Left lung (tissue), 10 donors: ENCODE results near the gene ATN1. TPM values are rescaled to one million over a fixed set of nuclear protein-coding genes. Genes with fewer than 3 reads are reported as not detected.

Experiments
- ATAC-seq: fragments of 200-7000 bp; cut with Tn5 transposase; one replicate; pipeline ENCODE4 v1.9.1; 2020; ENCODE audit warnings: moderate library complexity
- DNase-seq, 4 donors: peaks; one replicate each; pipeline ENCODE4 v3.0.0-alpha.2; 2013 to 2020
- H3K27ac ChIP-seq, 2 donors: fragments of 200-600 bp; sonication (generic) in 1 of 2; one replicate each; pipeline versions ENCODE4 v1.5.0 to v1.8.0; 2020 to 2021
- H3K27me3 ChIP-seq, 2 donors: fragments of 200-600 bp; sonication (generic) in 1 of 2; one replicate each; pipeline versions ENCODE4 v1.5.0 to v1.8.0; 2020 to 2021
- H3K36me3 ChIP-seq, 2 donors: fragments of 200-600 bp; sonication (generic) in 1 of 2; one replicate each; pipeline versions ENCODE4 v1.5.0 to v1.8.0; 2020 to 2021
- H3K4me1 ChIP-seq, 2 donors: fragments of 200-600 bp; one replicate each; pipeline ENCODE4 v1.8.0; 2021
- H3K4me3 ChIP-seq, 2 donors: fragments of 200-600 bp; sonication (generic) in 1 of 2; one replicate each; pipeline versions ENCODE4 v1.5.0 to v1.8.0; 2020 to 2021; ENCODE audit warnings: mild to moderate bottlenecking in 1 of 2
- H3K9me3 ChIP-seq, 2 donors: fragments of 200-600 bp; sonication (generic) in 1 of 2; one replicate each; pipeline versions ENCODE4 v1.5.0 to v1.8.0; 2020 to 2021
- intact Hi-C, 2 donors: fragments of 100-400 bp; cut with DNase I; formaldehyde crosslinking; loops; one replicate each; pipeline versions ENCODE4 v1.11.2 to v1.14.2; 2022
- polyA plus RNA-seq, 6 donors: library from polyadenylated mRNA; unstranded; fragments of 120-200 nt; gene quantifications; one replicate each; pipeline ENCODE4 v1.2.1, GENCODE V29; 2013; ENCODE audit not compliant: insufficient read length in 6 of 6
- total RNA-seq, 2 donors: library from RNA; stranded (reverse); fragmentation: NEBNext Ultra II Directional; extraction: Animal tissue kit (Norgen Biotek cat#: 25700); gene quantifications; one replicate each; pipeline ENCODE4 v1.2.1, GENCODE V29; 2021
- TF ChIP-seq, protein P1 (sequence below), 2 donors: fragments of 200-600 bp; sonication (generic) in 1 of 2; IDR thresholded peaks; one replicate each; pipeline versions ENCODE4 v1.5.0 to v1.8.0; 2021; ENCODE audit warnings: antibody characterized with exemption in 2 of 2
- donor health status: DM: no; HTN: yes; CAD: no.
- donor health status: DM: no; HTN: no; CAD: no.

The ATN1 gene
- total and polyA plus RNA-seq, 8 donors, result 94.9 to 134 (median 110) TPM

DNA sequence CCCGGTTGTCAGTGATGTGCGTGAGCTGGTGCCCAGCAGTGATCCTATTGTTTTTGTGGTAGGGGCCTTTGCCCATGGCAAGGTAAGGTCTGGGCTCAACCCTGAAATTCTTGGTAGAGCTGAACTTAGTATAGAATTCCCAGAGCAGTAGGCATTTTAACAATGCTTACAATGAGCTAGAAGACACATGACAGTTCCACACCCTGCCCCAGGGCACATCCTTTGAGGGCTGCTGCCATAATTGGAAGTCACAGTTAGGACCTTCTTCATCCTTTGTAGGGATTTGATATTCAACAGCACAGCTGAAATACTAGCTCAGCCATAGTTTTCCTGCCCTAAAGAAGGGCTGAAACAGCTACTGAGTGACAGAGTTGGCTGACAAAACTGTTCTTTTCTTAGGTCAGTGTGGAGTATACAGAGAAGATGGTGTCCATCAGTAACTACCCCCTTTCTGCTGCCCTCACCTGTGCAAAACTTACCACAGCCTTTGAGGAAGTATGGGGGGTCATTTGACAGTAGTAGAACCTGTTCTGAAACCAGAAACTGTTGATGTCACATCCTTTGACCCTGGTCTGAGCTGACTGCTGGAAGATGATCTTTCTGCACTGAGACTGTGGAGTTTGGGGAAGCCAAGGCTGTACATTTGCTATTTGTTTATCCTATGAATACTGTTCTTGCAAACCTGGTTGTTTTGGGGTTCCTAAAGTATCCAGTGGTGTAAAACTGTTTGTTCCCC lies 47.7 kb downstream of the ATN1 start:
- peaks cover 5 to 22% of the 10 kb centered on the region in 2 donors for H3K4me1 ChIP-seq
- no peak overlapping the region for H3K4me3 ChIP-seq
- intact Hi-C loops, result no loop called here
- ATAC-seq (no peak), DNase-seq (no peak)
- H3K27me3 ChIP-seq, result no peaks in the 10 kb centered on the region
- H3K36me3 ChIP-seq, result peaks cover 0 to 67% of the 10 kb centered on the region in 2 donors
- TF ChIP-seq, protein P1, sequence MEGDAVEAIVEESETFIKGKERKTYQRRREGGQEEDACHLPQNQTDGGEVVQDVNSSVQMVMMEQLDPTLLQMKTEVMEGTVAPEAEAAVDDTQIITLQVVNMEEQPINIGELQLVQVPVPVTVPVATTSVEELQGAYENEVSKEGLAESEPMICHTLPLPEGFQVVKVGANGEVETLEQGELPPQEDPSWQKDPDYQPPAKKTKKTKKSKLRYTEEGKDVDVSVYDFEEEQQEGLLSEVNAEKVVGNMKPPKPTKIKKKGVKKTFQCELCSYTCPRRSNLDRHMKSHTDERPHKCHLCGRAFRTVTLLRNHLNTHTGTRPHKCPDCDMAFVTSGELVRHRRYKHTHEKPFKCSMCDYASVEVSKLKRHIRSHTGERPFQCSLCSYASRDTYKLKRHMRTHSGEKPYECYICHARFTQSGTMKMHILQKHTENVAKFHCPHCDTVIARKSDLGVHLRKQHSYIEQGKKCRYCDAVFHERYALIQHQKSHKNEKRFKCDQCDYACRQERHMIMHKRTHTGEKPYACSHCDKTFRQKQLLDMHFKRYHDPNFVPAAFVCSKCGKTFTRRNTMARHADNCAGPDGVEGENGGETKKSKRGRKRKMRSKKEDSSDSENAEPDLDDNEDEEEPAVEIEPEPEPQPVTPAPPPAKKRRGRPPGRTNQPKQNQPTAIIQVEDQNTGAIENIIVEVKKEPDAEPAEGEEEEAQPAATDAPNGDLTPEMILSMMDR (IDR thresholded peaks at IDR 0.05), result no peak
- H3K9me3 ChIP-seq, result no peaks in the 10 kb centered on the region
- no peak overlapping the region for H3K27ac ChIP-seq

DNA sequence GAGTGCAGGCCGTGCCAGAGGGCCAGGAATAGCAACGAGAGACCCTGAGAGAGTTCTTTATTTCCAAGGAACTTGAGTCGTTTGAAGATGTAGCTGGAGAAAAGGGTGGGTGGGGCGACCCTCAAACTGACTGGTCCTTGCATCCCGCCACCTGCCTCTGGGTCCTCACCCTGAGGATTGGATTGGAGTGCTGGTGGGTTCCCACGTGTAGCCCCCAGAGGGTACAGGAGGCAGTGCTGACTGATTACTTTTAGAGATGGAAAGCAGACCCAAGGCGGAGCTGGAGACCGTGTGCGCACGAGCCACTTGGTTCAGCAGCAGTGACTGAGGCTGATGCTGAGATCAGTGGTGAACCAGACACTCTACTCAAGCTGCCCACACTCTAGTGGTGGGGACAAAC lies 49.9 kb downstream of the ATN1 start:
- Histone ChIP-seq H3K4me3 (no peak overlapping the region), H3K27me3 (no peaks in the 10 kb centered on the region), H3K27ac (no peak overlapping the region), H3K4me1 (peaks cover 0 to 6% of the 10 kb centered on the region in 2 donors), H3K9me3 (no peaks in the 10 kb centered on the region), H3K36me3 (peaks cover 0 to 89% of the 10 kb centered on the region in 2 donors)
- ATAC-seq (no peak), DNase-seq (no peak)
- TF ChIP-seq, protein P1 (IDR thresholded peaks at IDR 0.05), result no peak
- intact Hi-C loops, result no loop called here

DNA sequence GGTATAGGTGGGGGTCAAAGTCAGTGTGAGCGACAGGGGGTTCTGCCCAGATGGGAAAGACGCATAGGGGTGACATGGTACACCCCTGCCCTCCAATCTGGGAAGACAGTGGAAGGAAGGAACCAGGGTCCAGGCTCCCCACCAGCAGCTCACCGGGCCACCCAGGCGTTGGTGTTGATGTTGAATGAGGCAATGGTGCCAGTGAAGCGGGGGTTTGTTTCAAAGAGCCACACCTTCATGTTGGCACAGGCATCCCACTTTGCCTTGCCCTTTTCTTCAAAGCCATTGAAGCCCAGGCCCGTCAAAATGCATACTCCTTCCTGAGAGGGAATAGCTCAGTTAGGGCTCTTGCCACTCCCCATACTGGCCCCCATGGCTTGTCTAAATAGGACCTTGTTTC lies 50.4 kb downstream of the ATN1 start:
- no peaks in the 10 kb centered on the region for H3K27me3 ChIP-seq
- H3K9me3 ChIP-seq, result no peaks in the 10 kb centered on the region
- peaks cover 0 to 94% of the 10 kb centered on the region in 2 donors for H3K36me3 ChIP-seq
- H3K4me3 ChIP-seq, result no peak overlapping the region
- peaks cover 0 to 4% of the 10 kb centered on the region in 2 donors for H3K4me1 ChIP-seq
- TF ChIP-seq, protein P1 (IDR thresholded peaks at IDR 0.05), result no peak
- no peak for DNase-seq
- intact Hi-C loops, result no loop called here
- H3K27ac ChIP-seq, result peak overlapping the region; percentile 29 to 68
- ATAC-seq, result no peak

DNA sequence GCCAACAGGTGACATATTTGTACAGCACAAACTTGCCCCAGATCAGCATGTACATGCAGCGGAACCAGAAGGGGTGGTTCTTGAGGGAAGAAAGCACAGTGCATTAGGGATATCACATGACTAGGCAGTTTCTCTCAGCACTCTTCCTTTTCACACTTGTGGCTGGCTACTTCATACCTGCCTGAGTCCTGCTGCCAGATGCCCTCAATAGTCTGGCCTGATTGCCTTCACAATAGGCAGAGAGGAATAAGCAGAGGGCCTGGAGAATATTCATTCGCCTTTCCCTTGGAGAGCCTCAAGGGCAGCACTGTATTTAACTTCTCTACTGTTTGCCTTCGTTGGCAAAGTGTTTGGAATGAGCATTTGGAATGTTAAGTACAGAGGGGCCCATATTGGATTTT lies 50.9 kb downstream of the ATN1 start:
- TF ChIP-seq, protein P1 (IDR thresholded peaks at IDR 0.05), result no peak
- H3K9me3 ChIP-seq, result no peaks in the 10 kb centered on the region
- peak; percentile 83 for ATAC-seq
- peaks cover 0 to 98% of the 10 kb centered on the region in 2 donors for H3K36me3 ChIP-seq
- peaks cover 0 to 4% of the 10 kb centered on the region in 2 donors for H3K4me1 ChIP-seq
- H3K27ac ChIP-seq, result peak overlapping the region; percentile 29 to 68
- H3K27me3 ChIP-seq, result no peaks in the 10 kb centered on the region
- peak in 2 of 4 donors; percentile 22 to 59 for DNase-seq
- intact Hi-C loops, result no loop called here
- no peak overlapping the region for H3K4me3 ChIP-seq

DNA sequence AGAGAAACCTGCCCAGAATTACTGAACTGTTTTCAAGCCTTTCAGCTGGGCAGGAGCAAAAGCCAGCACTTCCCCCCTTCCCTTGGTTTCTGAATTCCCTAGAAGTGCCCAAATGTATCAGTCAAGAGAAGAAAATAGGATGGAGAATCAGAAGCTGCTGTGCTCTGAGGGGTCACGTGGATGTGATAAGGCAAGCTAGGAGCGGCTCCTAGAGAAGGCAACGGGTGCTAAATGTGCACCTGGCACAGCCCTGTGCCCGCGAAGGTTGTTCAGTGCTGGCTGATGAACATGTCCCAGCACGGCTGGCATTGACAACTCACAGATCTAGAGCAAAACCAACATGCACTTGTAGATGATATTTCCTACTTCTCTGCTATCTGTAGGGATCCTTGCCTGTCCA lies 51.3 kb downstream of the ATN1 start:
- no peaks in the 10 kb centered on the region for H3K9me3 ChIP-seq
- peaks cover 0 to 96% of the 10 kb centered on the region in 2 donors for H3K36me3 ChIP-seq
- peak overlapping the region; percentile 29 to 68 for H3K27ac ChIP-seq
- H3K27me3 ChIP-seq, result no peaks in the 10 kb centered on the region
- peak; percentile 66 for ATAC-seq
- intact Hi-C loops, result no loop called here
- H3K4me1 ChIP-seq, result peaks cover 0 to 4% of the 10 kb centered on the region in 2 donors
- no peak overlapping the region for H3K4me3 ChIP-seq
- no peak for DNase-seq
- TF ChIP-seq, protein P1 (IDR thresholded peaks at IDR 0.05), result no peak
